Caco-2 (cell line): ENCODE data around the gene HSD17B3. TPM values are rescaled to one million over a fixed set of nuclear protein-coding genes. Genes with fewer than 3 reads are reported as not detected.

Source experiments
- BruUV-seq: library from RNA; stranded (reverse); fragments of 400-500 nt; replicated peaks from 2 replicates; lab custom pipeline; 2021; lab: Mats Ljungman, UMichigan
- CTCF ChIA-PET: fragments of 300-600 bp; sonication (Branson Sonifier 250); formaldehyde crosslinking; loops from one replicate; lab custom pipeline; 2022; ENCODE audit warnings: antibody characterized with exemption; lab: Charles Lee
- POLR2A ChIA-PET: fragments of 300-600 bp; sonication (Branson Sonifier 250); formaldehyde crosslinking; loops from one replicate; lab custom pipeline; 2022; ENCODE audit warnings: antibody characterized with exemption; lab: Charles Lee
- DNase-seq, 2 experiments: peaks; one replicate each; pipeline versions ENCODE4 v3.0.0 to v3.0.0-alpha.2; 2020 to 2022
- H3K27me3 ChIP-seq: replicated peaks from 2 replicates; pipeline ENCODE4 v1.6.0; 2011; ENCODE audit warnings: low read length; ENCODE audit not compliant: control insufficient read depth, insufficient read depth
- H3K36me3 ChIP-seq: 2 replicates; pipeline ENCODE4 v1.5.1; 2011; ENCODE audit warnings: low read length; ENCODE audit not compliant: control insufficient read depth, insufficient read depth
- H3K4me1 ChIP-seq: fragments of 250-450 bp; sonication (Bioruptor Pico); 2 replicates; pipeline ENCODE4 v1.5.1; 2020; ENCODE audit warnings: mild to moderate bottlenecking
- H3K4me3 ChIP-seq: 2 replicates; pipeline ENCODE4 v1.5.1; 2011; ENCODE audit warnings: low read depth, mild to moderate bottlenecking, control low read depth, low read length
- H3K9me3 ChIP-seq: fragments of 250-450 bp; sonication (Bioruptor Pico); 2 replicates; pipeline ENCODE4 v1.5.1; 2020; ENCODE audit warnings: mild to moderate bottlenecking, moderate library complexity
- H3K27ac Mint-ChIP-seq: one replicate; pipeline ENCODE4 v1.8.0; 2022; ENCODE audit warnings: mixed read lengths; ENCODE audit not compliant: unreplicated experiment
- H3K27me3 Mint-ChIP-seq: one replicate; pipeline ENCODE4 v1.8.0; 2022; ENCODE audit warnings: mixed read lengths; ENCODE audit not compliant: insufficient read depth, unreplicated experiment
- H3K36me3 Mint-ChIP-seq: one replicate; pipeline ENCODE4 v1.8.0; 2022; ENCODE audit warnings: mild to moderate bottlenecking, mixed read lengths; ENCODE audit not compliant: insufficient read depth, unreplicated experiment
- H3K4me1 Mint-ChIP-seq: one replicate; pipeline ENCODE4 v1.8.0; 2022; ENCODE audit warnings: low read depth, mixed read lengths; ENCODE audit not compliant: unreplicated experiment
- H3K4me3 Mint-ChIP-seq: one replicate; pipeline ENCODE4 v1.8.0; 2022; ENCODE audit warnings: mild to moderate bottlenecking, moderate library complexity, mixed read lengths; ENCODE audit not compliant: unreplicated experiment
- H3K9me3 Mint-ChIP-seq: one replicate; pipeline ENCODE4 v1.8.0; 2022; ENCODE audit warnings: mixed read lengths; ENCODE audit not compliant: unreplicated experiment
- CTCF ChIP-seq, 2 experiments: fragments of 200-600 bp in 1 of 2; IDR thresholded peaks; 1 replicate in 1 of 2; 2 replicates in 1 of 2; pipeline versions ENCODE4 v1.5.1 to v1.8.0; 2011 to 2022; ENCODE audit warnings: antibody characterized with exemption in 1 of 2, control low read depth in 1 of 2, inconsistent platforms in 1 of 2, low read depth in 1 of 2, low read length in 1 of 2, mild to moderate bottlenecking in 1 of 2, moderate library complexity in 1 of 2; ENCODE audit not compliant: insufficient read depth in 1 of 2, severe bottlenecking in 1 of 2, unreplicated experiment in 1 of 2
- intact Hi-C: fragments of 100-400 bp; cut with micrococcal nuclease; formaldehyde crosslinking; loops from one replicate; pipeline ENCODE4 v1.10.0; 2022; ENCODE audit not compliant: unreplicated experiment
- total RNA-seq: library from RNA; stranded (reverse); gene quantifications from 2 replicates; pipeline ENCODE4 v1.2.3, GENCODE V29; 2022

HSD17B3 gene
- total RNA-seq, 1 experiment from 2014 or later: not detected

GRCh38 chr9:96274939-96275338 is 27.0 kb downstream of the HSD17B3 start:
- no peak for DNase-seq

GRCh38 chr9:96270236-96270744 is 31.7 kb downstream of the HSD17B3 start:
- H3K36me3 ChIP-seq: no peaks in the 10 kb centered on the region
- Mint-ChIP-seq H3K9me3 (peaks cover 19% of the 10 kb centered on the region), H3K4me3 (no peak overlapping the region), H3K27me3 (peaks cover 2% of the 10 kb centered on the region), H3K4me1 (no peaks in the 10 kb centered on the region), H3K27ac (no peak overlapping the region), H3K36me3 (no peaks in the 10 kb centered on the region)
- BruUV-seq: no TSS peak
- H3K4me1 ChIP-seq: no peaks in the 10 kb centered on the region
- intact Hi-C loops: no loop called here
- H3K27me3 ChIP-seq: no peaks in the 10 kb centered on the region
- no peak for TF ChIP-seq CTCF (IDR thresholded peaks at IDR 0.05; ENCODE audit: insufficient read depth in 1 of 2, low read depth in 1 of 2, low read length in 1 of 2, severe bottlenecking in 1 of 2, unreplicated experiment in 1 of 2)
- H3K9me3 ChIP-seq: peaks cover 14% of the 10 kb centered on the region; the same call in 1 of the 2 replicates
- DNase-seq: no peak
- POLR2A ChIA-PET: no interaction called here
- CTCF ChIA-PET: no interaction called here
- H3K4me3 ChIP-seq: no peak overlapping the region

More at GRCh38 chr9:96274939-96275338, 27.0 kb downstream of the HSD17B3 start:
- intact Hi-C loops: no loop called here
- no TSS peak for BruUV-seq
- Histone ChIP-seq H3K4me3 (no peak overlapping the region), H3K27me3 (no peaks in the 10 kb centered on the region), H3K36me3 (no peaks in the 10 kb centered on the region), H3K9me3 (peaks cover 20% of the 10 kb centered on the region; the same call in 1 of the 2 replicates), H3K4me1 (peaks cover 6% of the 10 kb centered on the region)
- no peaks in the 10 kb centered on the region for H3K36me3 Mint-ChIP-seq
- no peak for TF ChIP-seq CTCF (IDR thresholded peaks at IDR 0.05; ENCODE audit: insufficient read depth in 1 of 2, low read depth in 1 of 2, low read length in 1 of 2, severe bottlenecking in 1 of 2, unreplicated experiment in 1 of 2)
- no peak overlapping the region for H3K4me3 Mint-ChIP-seq
- CTCF ChIA-PET: no interaction called here
- no peak overlapping the region for H3K27ac Mint-ChIP-seq
- H3K4me1 Mint-ChIP-seq: peaks cover 8% of the 10 kb centered on the region
- no peaks in the 10 kb centered on the region for H3K27me3 Mint-ChIP-seq
- POLR2A ChIA-PET: no interaction called here
- peaks cover 36% of the 10 kb centered on the region for H3K9me3 Mint-ChIP-seq

GRCh38 chr9:96258967-96259366 is 43.0 kb downstream of the HSD17B3 start:
- intact Hi-C loops: no loop called here
- ChIA-PET POLR2A (no interaction called here), CTCF (no interaction called here)
- peaks cover under 1% of the 10 kb centered on the region for H3K27me3 Mint-ChIP-seq
- no TSS peak for BruUV-seq
- H3K36me3 ChIP-seq: no peaks in the 10 kb centered on the region
- H3K4me1 Mint-ChIP-seq: no peaks in the 10 kb centered on the region
- H3K4me3 Mint-ChIP-seq: no peak overlapping the region
- no peak for DNase-seq
- no peak overlapping the region for H3K4me3 ChIP-seq
- H3K27ac Mint-ChIP-seq: no peak overlapping the region
- no peaks in the 10 kb centered on the region for H3K4me1 ChIP-seq
- no peaks in the 10 kb centered on the region for H3K27me3 ChIP-seq
- no peaks in the 10 kb centered on the region for H3K9me3 Mint-ChIP-seq
- no peaks in the 10 kb centered on the region for H3K9me3 ChIP-seq
- no peaks in the 10 kb centered on the region for H3K36me3 Mint-ChIP-seq
- TF ChIP-seq CTCF (IDR thresholded peaks at IDR 0.05; ENCODE audit: insufficient read depth in 1 of 2, low read depth in 1 of 2, low read length in 1 of 2, severe bottlenecking in 1 of 2, unreplicated experiment in 1 of 2): no peak
